ENCODE measurements around the gene ARHGAP5.
"Not testable (repeated sequence)": the region's sequence is repeated elsewhere in the genome, so short reads cannot be mapped to it uniquely, and the experiment has no call there.

The ARHGAP5 gene

DNA sequence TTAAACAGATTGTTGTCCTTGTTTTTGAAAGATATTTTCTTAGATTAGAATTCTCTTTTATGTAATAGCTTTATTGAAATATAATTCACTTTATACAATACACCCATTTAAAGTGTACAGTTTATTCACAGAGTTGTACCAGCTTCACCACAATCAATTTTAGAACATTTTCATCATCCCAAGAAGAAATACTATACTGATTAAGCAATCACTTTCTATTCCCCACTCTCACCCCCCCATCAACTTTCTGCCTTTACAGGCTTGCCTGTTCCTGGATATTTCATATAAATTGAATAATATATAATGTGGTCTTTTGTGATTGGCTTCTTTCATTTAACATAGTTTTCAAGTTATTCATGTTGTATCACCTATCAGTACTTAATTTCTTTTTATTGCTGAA lies 44.4 kb downstream of the ARHGAP5 start:
- no peak for DNase-seq
- Mint-ChIP-seq H3K27me3 (no peaks in the 10 kb centered on the region), H3K27ac (no peak overlapping the region), H3K4me3 (no peak overlapping the region), H3K4me1 (peaks cover 3% of the 10 kb centered on the region), H3K36me3 (peaks cover 37% of the 10 kb centered on the region), H3K9me3 (peaks cover 7% of the 10 kb centered on the region)
- CTCF ChIA-PET: no interaction called here

GRCh38 chr14:32121948-32122347 lies 44.8 kb downstream of the ARHGAP5 start:
- Mint-ChIP-seq H3K4me1 (peaks cover 5% of the 10 kb centered on the region), H3K9me3 (peaks cover 9% of the 10 kb centered on the region), H3K36me3 (peaks cover 39% of the 10 kb centered on the region)

DNA sequence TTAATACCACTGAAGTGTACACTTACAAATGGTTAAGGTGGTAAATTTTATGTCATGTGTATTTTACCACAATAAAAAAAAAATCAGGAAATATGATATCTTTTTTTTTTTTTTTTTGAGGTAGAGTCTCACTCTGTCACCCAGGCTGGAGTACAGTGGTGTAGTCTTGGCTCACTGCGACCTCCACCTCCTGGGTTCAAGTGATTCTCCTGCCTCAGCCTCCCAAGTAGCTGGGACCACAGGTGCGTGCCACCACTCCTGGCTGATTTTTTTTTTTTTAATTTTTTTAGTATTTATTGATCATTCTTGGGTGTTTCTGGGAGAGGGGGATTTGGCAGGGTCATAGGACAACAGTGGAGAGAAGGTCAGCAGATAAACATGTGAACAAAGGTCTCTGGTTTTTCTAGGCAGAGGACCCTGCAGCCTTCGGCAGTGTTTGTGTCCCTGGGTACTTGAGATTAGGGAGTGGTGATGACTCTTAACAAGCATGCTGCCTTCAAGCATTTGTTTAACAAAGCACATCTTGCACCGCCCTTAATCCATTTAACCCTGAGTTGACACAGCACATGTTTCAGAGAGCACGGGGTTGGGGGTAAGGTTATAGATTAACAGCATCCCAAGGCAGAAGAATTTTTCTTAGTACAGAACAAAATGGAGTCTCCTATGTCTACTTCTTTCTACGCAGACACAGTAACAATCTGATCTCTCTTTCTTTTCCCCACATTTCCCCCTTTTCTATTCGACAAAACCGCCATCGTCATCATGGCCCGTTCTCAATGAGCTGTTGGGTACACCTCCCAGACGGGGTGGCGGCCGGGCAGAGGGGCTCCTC lies 50.0 kb downstream of the ARHGAP5 start:
- CTCF ChIA-PET, H3K27me3 Mint-ChIP-seq, H3K4me1 Mint-ChIP-seq, H3K27ac Mint-ChIP-seq, H3K4me3 Mint-ChIP-seq, DNase-seq: not testable (repeated sequence)
- Mint-ChIP-seq H3K36me3 (peaks cover 63% of the 10 kb centered on the region), H3K9me3 (peaks cover 22% of the 10 kb centered on the region)

More at GRCh38 chr14:32121948-32122347, 44.8 kb downstream of the ARHGAP5 start:
- Mint-ChIP-seq H3K4me3 (no peak overlapping the region), H3K27me3 (no peaks in the 10 kb centered on the region), H3K27ac (no peak overlapping the region)
- CTCF ChIA-PET: no interaction called here
- DNase-seq: no peak

- CTCF ChIA-PET, H3K27me3 Mint-ChIP-seq, H3K4me1 Mint-ChIP-seq, H3K27ac Mint-ChIP-seq, DNase-seq, H3K4me3 Mint-ChIP-seq: not testable (repeated sequence)
- peaks cover 58% of the 10 kb centered on the region for H3K36me3 Mint-ChIP-seq
- peaks cover 22% of the 10 kb centered on the region for H3K9me3 Mint-ChIP-seq
These were observed 50.9 kb downstream of the ARHGAP5 start for GRCh38 chr14:32127731-32128654.

DNA sequence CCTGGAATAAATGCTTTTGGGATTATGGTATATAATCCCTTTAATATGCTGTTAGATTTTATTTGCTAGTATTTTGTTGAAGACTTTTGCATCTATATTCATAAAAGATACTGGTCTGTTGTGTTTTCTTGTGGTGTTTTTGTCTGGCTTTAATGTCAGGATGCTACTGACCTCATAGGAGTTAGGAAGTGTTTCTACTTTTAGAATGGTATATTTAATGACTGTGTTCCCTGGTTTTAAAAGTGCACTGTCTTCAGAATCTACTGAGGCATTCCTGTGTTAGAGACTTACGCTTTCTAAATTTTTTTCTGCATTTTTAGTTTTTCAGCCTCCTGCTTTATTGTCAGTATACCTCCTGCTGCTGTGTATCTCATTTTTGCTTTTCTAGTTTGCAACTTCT lies 51.6 kb downstream of the ARHGAP5 start:
- no peak overlapping the region for H3K27ac Mint-ChIP-seq
- CTCF ChIA-PET: no interaction called here
- no peak for DNase-seq
- peaks cover 22% of the 10 kb centered on the region for H3K9me3 Mint-ChIP-seq
- H3K36me3 Mint-ChIP-seq: peaks cover 57% of the 10 kb centered on the region
- no peak overlapping the region for H3K4me3 Mint-ChIP-seq
- peaks cover 3% of the 10 kb centered on the region for H3K4me1 Mint-ChIP-seq
- no peaks in the 10 kb centered on the region for H3K27me3 Mint-ChIP-seq

DNA sequence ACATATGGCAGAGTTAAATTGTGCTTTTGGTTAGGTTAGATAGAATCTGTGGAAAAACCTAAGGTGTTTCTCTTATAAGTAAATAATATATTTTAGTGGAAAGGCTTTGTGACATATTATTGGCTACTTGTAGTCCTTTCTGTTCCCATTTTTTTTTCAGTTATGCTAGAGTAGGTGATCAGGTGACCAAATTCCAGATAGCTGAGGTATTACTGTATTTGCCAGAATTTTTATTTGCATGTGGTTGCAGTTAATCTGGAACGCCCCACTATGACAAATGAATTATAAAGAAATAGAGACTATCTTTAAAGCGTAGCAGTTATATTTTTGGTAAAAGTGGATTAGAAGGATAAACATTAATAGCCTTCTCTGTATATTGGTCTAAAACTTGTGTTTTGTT lies 52.0 kb downstream of the ARHGAP5 start:
- peaks cover 3% of the 10 kb centered on the region for H3K4me1 Mint-ChIP-seq
- H3K9me3 Mint-ChIP-seq: peaks cover 22% of the 10 kb centered on the region
- no peak for DNase-seq
- CTCF ChIA-PET: no interaction called here
- peaks cover 53% of the 10 kb centered on the region for H3K36me3 Mint-ChIP-seq
- H3K27ac Mint-ChIP-seq: no peak overlapping the region
- no peaks in the 10 kb centered on the region for H3K27me3 Mint-ChIP-seq
- no peak overlapping the region for H3K4me3 Mint-ChIP-seq

- H3K27me3 Mint-ChIP-seq, H3K4me3 Mint-ChIP-seq, H3K4me1 Mint-ChIP-seq, DNase-seq, CTCF ChIA-PET, H3K27ac Mint-ChIP-seq: not testable (repeated sequence)
- Mint-ChIP-seq H3K36me3 (peaks cover 52% of the 10 kb centered on the region), H3K9me3 (peaks cover 14% of the 10 kb centered on the region)
These were observed 54.6 kb downstream of the ARHGAP5 start for GRCh38 chr14:32131689-32132088.

DNA sequence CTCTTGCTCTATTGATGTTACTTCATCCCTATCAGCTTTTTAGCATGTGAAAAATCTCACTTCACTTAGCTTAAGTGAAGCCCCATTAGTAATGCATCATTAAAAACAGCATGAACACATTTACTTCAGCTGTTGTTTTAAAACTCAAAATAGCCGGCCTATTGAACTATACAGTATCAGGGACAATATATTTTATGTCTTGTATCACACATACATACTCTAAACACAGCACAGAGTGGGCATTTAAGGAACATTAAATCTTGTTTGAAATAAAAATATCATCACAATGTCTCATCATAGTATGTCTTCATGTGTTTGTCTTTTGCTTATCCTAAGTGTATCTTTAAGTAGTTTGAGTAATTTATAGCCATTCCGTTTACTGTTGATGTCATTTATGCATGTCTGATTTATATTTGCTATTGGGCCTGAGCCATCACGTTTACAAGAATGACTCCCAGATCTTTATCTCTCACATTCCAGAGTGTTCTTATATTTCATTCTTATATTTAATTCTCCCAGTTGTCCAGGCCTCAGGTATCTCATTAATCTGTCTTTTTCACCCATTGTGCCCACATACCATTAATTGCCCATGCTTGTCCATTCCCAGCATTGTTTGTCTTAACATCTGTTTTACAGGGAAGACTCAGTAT lies 57.5 kb downstream of the ARHGAP5 start:
- no peaks in the 10 kb centered on the region for H3K27me3 Mint-ChIP-seq
- no peak overlapping the region for H3K27ac Mint-ChIP-seq
- H3K9me3 Mint-ChIP-seq: peaks cover 9% of the 10 kb centered on the region
- no peak overlapping the region for H3K4me3 Mint-ChIP-seq
- H3K4me1 Mint-ChIP-seq: no peaks in the 10 kb centered on the region
- no peak for DNase-seq
- CTCF ChIA-PET: no interaction called here
- H3K36me3 Mint-ChIP-seq: peaks cover 53% of the 10 kb centered on the region

- CTCF ChIA-PET: no interaction called here
- Mint-ChIP-seq H3K27ac (no peak overlapping the region), H3K27me3 (no peaks in the 10 kb centered on the region), H3K9me3 (peaks cover 9% of the 10 kb centered on the region), H3K4me1 (no peaks in the 10 kb centered on the region), H3K4me3 (no peak overlapping the region), H3K36me3 (peaks cover 49% of the 10 kb centered on the region)
- no peak for DNase-seq
These were observed 59.1 kb downstream of the ARHGAP5 start for GRCh38 chr14:32136027-32136825.

DNA sequence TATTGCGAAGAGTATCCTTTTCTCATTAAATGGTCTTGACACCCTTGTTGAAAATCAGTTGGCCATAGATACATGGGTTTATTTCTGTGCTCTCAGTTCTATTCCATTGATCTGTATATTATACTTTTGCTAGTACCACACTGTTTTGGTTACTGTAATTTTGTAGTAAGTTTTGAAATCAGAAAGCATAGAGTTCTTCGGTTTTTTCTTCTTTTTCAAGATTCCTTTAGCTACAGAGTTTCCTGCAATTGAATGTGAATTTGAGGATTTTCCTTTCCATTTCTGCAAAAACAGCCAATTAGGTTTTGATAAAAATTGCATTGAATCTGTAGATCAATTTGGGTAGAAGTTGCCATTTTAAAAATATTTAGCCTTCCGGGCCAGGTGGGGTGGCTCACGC lies 60.2 kb downstream of the ARHGAP5 start:
- H3K27ac Mint-ChIP-seq: no peak overlapping the region
- CTCF ChIA-PET: no interaction called here
- DNase-seq: no peak
- H3K4me1 Mint-ChIP-seq: no peaks in the 10 kb centered on the region
- no peaks in the 10 kb centered on the region for H3K27me3 Mint-ChIP-seq
- H3K9me3 Mint-ChIP-seq: peaks cover 7% of the 10 kb centered on the region
- H3K36me3 Mint-ChIP-seq: peaks cover 49% of the 10 kb centered on the region
- H3K4me3 Mint-ChIP-seq: no peak overlapping the region

- no peak for DNase-seq
- no peak overlapping the region for H3K4me3 Mint-ChIP-seq
- no peak overlapping the region for H3K27ac Mint-ChIP-seq
- H3K4me1 Mint-ChIP-seq: no peaks in the 10 kb centered on the region
- CTCF ChIA-PET: no interaction called here
- H3K27me3 Mint-ChIP-seq: no peaks in the 10 kb centered on the region
- peaks cover 53% of the 10 kb centered on the region for H3K36me3 Mint-ChIP-seq
- peaks cover 7% of the 10 kb centered on the region for H3K9me3 Mint-ChIP-seq
These were observed 60.8 kb downstream of the ARHGAP5 start for GRCh38 chr14:32137892-32138291.

DNA sequence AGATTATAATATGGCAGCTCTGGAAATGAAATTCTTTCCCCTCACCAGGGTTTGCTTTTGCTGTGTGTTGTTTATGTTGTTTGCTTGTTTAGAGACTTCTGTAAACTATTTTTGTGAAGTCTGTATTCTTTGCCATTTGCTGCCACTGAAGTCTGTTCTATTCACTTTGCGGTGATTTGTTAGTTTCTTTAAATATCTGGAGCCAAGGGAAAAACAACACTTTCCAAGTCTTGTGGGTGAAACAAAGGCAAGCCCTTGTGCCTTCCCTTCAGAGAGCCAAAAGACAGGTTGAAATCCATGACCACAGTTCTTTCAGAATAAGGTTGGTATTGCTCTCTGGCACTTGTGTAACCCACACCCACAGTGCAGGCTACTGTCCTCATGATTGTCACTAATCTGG lies 65.2 kb downstream of the ARHGAP5 start:
- Mint-ChIP-seq H3K27me3 (no peaks in the 10 kb centered on the region), H3K36me3 (peaks cover 41% of the 10 kb centered on the region), H3K9me3 (peaks cover 7% of the 10 kb centered on the region), H3K4me1 (no peaks in the 10 kb centered on the region), H3K4me3 (no peak overlapping the region), H3K27ac (no peak overlapping the region)
- DNase-seq: no peak
- CTCF ChIA-PET: no interaction called here

GRCh38 chr14:32142754-32143437 lies 65.8 kb downstream of the ARHGAP5 start:
- Mint-ChIP-seq H3K9me3 (peaks cover 7% of the 10 kb centered on the region), H3K27me3 (no peaks in the 10 kb centered on the region), H3K36me3 (peaks cover 39% of the 10 kb centered on the region), H3K27ac (no peak overlapping the region), H3K4me3 (no peak overlapping the region), H3K4me1 (no peaks in the 10 kb centered on the region)
- no peak for DNase-seq
- CTCF ChIA-PET: interaction anchor here (0.6 kb wide), 1 partner anchor 65 kb away, joined by 3 read pairs; no protein-coding TSS in a partner anchor

Measured in activated naive CD4-positive, alpha-beta T cell treated with anti-CD3 and anti-CD28 coated beads, Interleukin-2, amount 10 ng/mL, durations not matched to agents 7 days and 5 days (primary cell).